ENCODE measurements around the gene SNN.
A peak's percentile ranks its signal among the peaks of the same experiment; 100 is the strongest.

SNN gene

GRCh38 chr16:11640987-11641817 lies 27.1 kb upstream of the SNN start:
- DNase-seq (ENCODE audit: low read depth), result peak; percentile 94
- peak; percentile 87 for TF ChIP-seq CTCF (conservative IDR thresholded peaks at IDR 0.05; ENCODE audit: low read depth, low read length)
- H3K4me3 ChIP-seq (ENCODE audit: low read depth, low read length), result no peak overlapping the region

- TF ChIP-seq CTCF (conservative IDR thresholded peaks at IDR 0.05; ENCODE audit: low read depth, low read length), result no peak
- no peak for DNase-seq (ENCODE audit: low read depth)
These were observed 25.5 kb upstream of the SNN start for GRCh38 chr16:11642765-11643116.

GRCh38 chr16:11649276-11649675 lies 19.0 kb upstream of the SNN start:
- H3K4me3 ChIP-seq (ENCODE audit: low read depth, low read length), result no peak overlapping the region
- no peak for DNase-seq (ENCODE audit: low read depth)
- no peak for TF ChIP-seq CTCF (conservative IDR thresholded peaks at IDR 0.05; ENCODE audit: low read depth, low read length)

More at GRCh38 chr16:11642765-11643116, 25.5 kb upstream of the SNN start:
- no peak overlapping the region for H3K4me3 ChIP-seq (ENCODE audit: low read depth, low read length)

- TF ChIP-seq CTCF (conservative IDR thresholded peaks at IDR 0.05; ENCODE audit: low read depth, low read length), result no peak
- DNase-seq (ENCODE audit: low read depth), result no peak
- no peak overlapping the region for H3K4me3 ChIP-seq (ENCODE audit: low read depth, low read length)
These were observed 17.3 kb upstream of the SNN start for GRCh38 chr16:11650641-11651591.

GRCh38 chr16:11651796-11652195 lies 16.5 kb upstream of the SNN start:
- no peak for TF ChIP-seq CTCF (conservative IDR thresholded peaks at IDR 0.05; ENCODE audit: low read depth, low read length)
- DNase-seq (ENCODE audit: low read depth), result no peak
- no peak overlapping the region for H3K4me3 ChIP-seq (ENCODE audit: low read depth, low read length)

GRCh38 chr16:11655655-11656054 lies 12.6 kb upstream of the SNN start:
- DNase-seq (ENCODE audit: low read depth), result no peak
- TF ChIP-seq CTCF (conservative IDR thresholded peaks at IDR 0.05; ENCODE audit: low read depth, low read length), result no peak
- no peak overlapping the region for H3K4me3 ChIP-seq (ENCODE audit: low read depth, low read length)

Measured in choroid plexus epithelial cell (primary cell).